Measurements from ENCODE around the gene PCSK6. TPM values are rescaled to one million over a fixed set of nuclear protein-coding genes. Genes with fewer than 3 reads are reported as not detected.

The PCSK6 gene
- total RNA-seq, 1 donor from 2014 or later = 1.1 TPM

GRCh38 chr15:101401286-101401685 is 88.2 kb downstream of the PCSK6 start:
- no peaks in the 10 kb centered on the region for H3K36me3 Mint-ChIP-seq (ENCODE audit: low read depth)
- TF ChIP-seq CTCF (IDR thresholded peaks at IDR 0.05) = no peak
- H3K4me1 Mint-ChIP-seq = peaks cover 19% of the 10 kb centered on the region
- H3K27me3 Mint-ChIP-seq = peaks cover 35% of the 10 kb centered on the region
- H3K9me3 Mint-ChIP-seq = no peaks in the 10 kb centered on the region
- ATAC-seq (ENCODE audit: low read depth) (no peak), DNase-seq (no peak)
- POLR2A ChIA-PET = no interaction called here
- CTCF ChIA-PET = no interaction called here
- intact Hi-C loops (cut with micrococcal nuclease) = no loop called here
- no peak overlapping the region for H3K4me3 Mint-ChIP-seq
- H3K27ac Mint-ChIP-seq = no peak overlapping the region

DNA sequence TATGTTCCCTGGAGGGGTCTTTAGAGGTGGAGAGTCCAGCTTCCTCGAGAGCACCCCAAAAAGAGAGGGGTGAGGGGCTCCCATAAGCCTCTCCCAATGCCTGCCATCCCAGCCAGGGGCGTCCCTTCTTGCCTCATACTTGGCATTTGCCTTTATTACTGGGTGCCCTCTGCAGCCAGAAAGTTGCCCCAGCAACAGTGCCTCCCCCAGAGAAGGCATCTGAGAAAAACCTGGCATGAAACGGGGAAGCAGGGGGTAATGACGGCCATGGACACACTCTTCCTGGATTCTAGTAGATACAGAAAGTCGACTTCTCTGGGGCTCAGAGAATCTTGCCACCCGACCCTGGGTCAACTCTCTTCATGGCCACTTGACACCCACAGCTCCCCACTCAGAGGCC is 90.1 kb downstream of the PCSK6 start:
- TF ChIP-seq CTCF (IDR thresholded peaks at IDR 0.05) = no peak
- DNase-seq (no peak), ATAC-seq (ENCODE audit: low read depth) (no peak)
- ChIA-PET POLR2A (no interaction called here), CTCF (no interaction called here)
- H3K4me3 Mint-ChIP-seq = no peak overlapping the region
- peaks cover 10% of the 10 kb centered on the region for H3K4me1 Mint-ChIP-seq
- H3K36me3 Mint-ChIP-seq (ENCODE audit: low read depth) = no peaks in the 10 kb centered on the region
- H3K27me3 Mint-ChIP-seq = peaks cover 40% of the 10 kb centered on the region
- intact Hi-C loops (cut with micrococcal nuclease) = no loop called here
- H3K27ac Mint-ChIP-seq = no peak overlapping the region
- no peaks in the 10 kb centered on the region for H3K9me3 Mint-ChIP-seq

- Mint-ChIP-seq H3K4me1 (peaks cover 10% of the 10 kb centered on the region), H3K36me3 (ENCODE audit: low read depth) (no peaks in the 10 kb centered on the region), H3K4me3 (no peak overlapping the region), H3K27ac (no peak overlapping the region), H3K9me3 (no peaks in the 10 kb centered on the region), H3K27me3 (peaks cover 40% of the 10 kb centered on the region)
- ATAC-seq (ENCODE audit: low read depth) (no peak), DNase-seq (no peak)
- CTCF ChIA-PET = no interaction called here
- no peak for TF ChIP-seq CTCF (IDR thresholded peaks at IDR 0.05)
- POLR2A ChIA-PET = no interaction called here
- intact Hi-C loops (cut with micrococcal nuclease) = no loop called here
Measured at GRCh38 chr15:101398247-101398646, 91.3 kb downstream of the PCSK6 start.

- no peaks in the 10 kb centered on the region for H3K36me3 Mint-ChIP-seq (ENCODE audit: low read depth)
Measured at GRCh38 chr15:101397521-101398003, 91.9 kb downstream of the PCSK6 start.

DNA sequence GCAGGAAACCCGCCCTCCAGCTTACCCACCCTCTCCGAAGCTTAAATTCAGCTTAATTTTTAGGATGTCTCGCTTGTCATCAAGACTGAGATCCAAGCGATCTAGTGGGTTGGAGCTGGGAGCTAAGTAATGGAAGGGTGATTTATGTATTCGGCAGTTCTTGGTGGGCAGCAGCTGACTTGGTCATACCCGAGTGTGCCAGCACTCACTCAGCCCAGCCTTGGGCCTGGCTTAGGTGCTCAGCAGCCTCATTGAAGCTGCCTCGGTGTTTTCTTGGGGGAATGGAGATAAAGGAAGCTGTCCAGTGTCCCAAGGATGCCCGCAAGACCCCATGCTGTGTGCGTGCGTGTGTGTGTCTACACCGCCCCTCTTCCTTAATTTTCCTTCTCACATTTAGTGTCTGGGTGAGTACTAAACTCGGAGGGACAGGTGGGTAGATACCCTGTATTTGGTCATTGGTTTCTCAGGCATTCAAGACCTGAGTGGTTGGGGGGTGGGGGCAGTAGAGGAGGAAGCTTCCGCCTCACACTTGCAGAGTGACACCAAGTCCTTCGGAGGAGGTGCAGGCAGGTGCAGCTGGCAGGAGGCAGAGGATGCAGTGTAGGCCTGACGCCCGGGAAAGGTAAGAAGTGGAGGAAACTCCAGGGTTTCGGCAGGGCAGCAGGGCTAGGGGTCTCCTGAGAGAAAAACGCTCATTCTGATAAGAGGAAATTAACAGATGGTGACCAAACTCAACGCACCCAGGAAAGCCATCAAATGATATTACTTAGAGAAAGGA is 92.8 kb downstream of the PCSK6 start:
- intact Hi-C loops (cut with micrococcal nuclease) = no loop called here
- Mint-ChIP-seq H3K9me3 (no peaks in the 10 kb centered on the region), H3K4me3 (no peak overlapping the region), H3K36me3 (ENCODE audit: low read depth) (no peaks in the 10 kb centered on the region), H3K4me1 (peaks cover 26% of the 10 kb centered on the region), H3K27ac (no peak overlapping the region), H3K27me3 (peaks cover 40% of the 10 kb centered on the region)
- POLR2A ChIA-PET = no interaction called here
- ATAC-seq (ENCODE audit: low read depth) = no peak
- no peak for DNase-seq
- CTCF ChIA-PET = no interaction called here
- no peak for TF ChIP-seq CTCF (IDR thresholded peaks at IDR 0.05)

More at GRCh38 chr15:101397521-101398003, 91.9 kb downstream of the PCSK6 start:
- CTCF ChIA-PET = no interaction called here
- H3K27me3 Mint-ChIP-seq = peaks cover 40% of the 10 kb centered on the region
- ATAC-seq (ENCODE audit: low read depth) (no peak), DNase-seq (no peak)
- H3K9me3 Mint-ChIP-seq = no peaks in the 10 kb centered on the region
- intact Hi-C loops (cut with micrococcal nuclease) = no loop called here
- H3K4me3 Mint-ChIP-seq = peak overlapping the region; percentile 8
- H3K4me1 Mint-ChIP-seq = peaks cover 17% of the 10 kb centered on the region
- no peak for TF ChIP-seq CTCF (IDR thresholded peaks at IDR 0.05)
- POLR2A ChIA-PET = no interaction called here
- no peak overlapping the region for H3K27ac Mint-ChIP-seq

Measured in activated B cell treated with CpG ODN at 0.5 μM for 24 hours (primary cell).